ENCODE measurements around the gene SRRM1. TPM values are rescaled to one million over a fixed set of nuclear protein-coding genes. Genes with fewer than 3 reads are reported as not detected.

The SRRM1 gene
- polyA plus RNA-seq, 3 donors = 55.9 to 106 (median 75.9) TPM

- no peaks in the 10 kb centered on the region for H3K9me3 ChIP-seq (replicated peaks in 1 of 2; ENCODE audit: control insufficient read depth in 1 of 2, insufficient read depth in 1 of 2, low read length in 2 of 2)
- peaks cover 73% of the 10 kb centered on the region for H3K79me2 ChIP-seq (ENCODE audit: insufficient read depth, low read length)
- Mint-ChIP-seq H3K27me3 (ENCODE audit: low read depth in 3 of 3) (peaks cover 0 to 1% (median 0%) of the 10 kb centered on the region in 3 donors), H3K9me3 (no peaks in the 10 kb centered on the region), H3K4me3 (no peak overlapping the region), H3K27ac (no peak overlapping the region), H3K4me1 (no peaks in the 10 kb centered on the region), H3K36me3 (peaks cover 86 to 97% of the 10 kb centered on the region in 2 donors)
- H3K27me3 ChIP-seq (ENCODE audit: control insufficient read depth in 2 of 2, insufficient read depth in 2 of 2, low read length in 2 of 2) = no peaks in the 10 kb centered on the region
- no peak overlapping the region for H3K4me3 ChIP-seq (replicated peaks in 1 of 3; ENCODE audit: low read depth in 2 of 3, low read length in 3 of 3)
- no peak for TF ChIP-seq CTCF (IDR thresholded peaks at IDR 0.05)
- no peak overlapping the region for H2AFZ ChIP-seq (ENCODE audit: insufficient read depth, low read depth, low read length, poor library complexity, severe bottlenecking)
- peaks cover 95% of the 10 kb centered on the region for H4K20me1 ChIP-seq (ENCODE audit: insufficient read depth, low read length)
- WGBS (ENCODE audit: insufficient coverage) = 100% methylated on average over 1 of the region's 2 CpGs
- peak overlapping the region in 1 of 2 donors; percentile 28 for H3K27ac ChIP-seq (ENCODE audit: low read depth in 1 of 2, low read length in 2 of 2)
- DNase-seq = no peak
- intact Hi-C loops (cut with micrococcal nuclease) = no loop called here
- H3K36me3 ChIP-seq (replicated peaks in 1 of 2; ENCODE audit: control insufficient read depth in 1 of 2, insufficient read depth in 2 of 2, low read length in 2 of 2) = peaks cover 96 to 100% of the 10 kb centered on the region in 2 donors
- H3K4me1 ChIP-seq (ENCODE audit: control insufficient read depth in 1 of 2, insufficient read depth in 2 of 2, low read length in 2 of 2) = no peaks in the 10 kb centered on the region
- H3K9ac ChIP-seq (ENCODE audit: insufficient read depth, low read length, poor library complexity, severe bottlenecking) = no peak overlapping the region
- no peak overlapping the region for H3K4me2 ChIP-seq (replicated peaks; ENCODE audit: extremely low read depth, low read length, poor library complexity, severe bottlenecking)
These were observed 16.2 kb downstream of the SRRM1 start for GRCh38 chr1:24659166-24659904.

GRCh38 chr1:24659993-24660665 lies 17.0 kb downstream of the SRRM1 start:
- no peaks in the 10 kb centered on the region for H3K4me1 ChIP-seq (ENCODE audit: control insufficient read depth in 1 of 2, insufficient read depth in 2 of 2, low read length in 2 of 2)
- Mint-ChIP-seq H3K27ac (no peak overlapping the region), H3K4me1 (no peaks in the 10 kb centered on the region), H3K9me3 (no peaks in the 10 kb centered on the region), H3K27me3 (ENCODE audit: low read depth in 3 of 3) (peaks cover 0 to 1% (median 0%) of the 10 kb centered on the region in 3 donors), H3K36me3 (peaks cover 86 to 97% of the 10 kb centered on the region in 2 donors), H3K4me3 (no peak overlapping the region)
- peaks cover 68% of the 10 kb centered on the region for H3K79me2 ChIP-seq (ENCODE audit: insufficient read depth, low read length)
- H3K9me3 ChIP-seq (replicated peaks in 1 of 2; ENCODE audit: control insufficient read depth in 1 of 2, insufficient read depth in 1 of 2, low read length in 2 of 2) = no peaks in the 10 kb centered on the region
- intact Hi-C loops (cut with micrococcal nuclease) = no loop called here
- no peak overlapping the region for H3K9ac ChIP-seq (ENCODE audit: insufficient read depth, low read length, poor library complexity, severe bottlenecking)
- WGBS (ENCODE audit: insufficient coverage) = no CpG with 5 or more reads among the region's 1 CpG
- no peak overlapping the region for H3K27ac ChIP-seq (ENCODE audit: low read depth in 1 of 2, low read length in 2 of 2)
- peaks cover 96 to 100% of the 10 kb centered on the region in 2 donors for H3K36me3 ChIP-seq (replicated peaks in 1 of 2; ENCODE audit: control insufficient read depth in 1 of 2, insufficient read depth in 2 of 2, low read length in 2 of 2)
- no peak for DNase-seq
- no peaks in the 10 kb centered on the region for H3K27me3 ChIP-seq (ENCODE audit: control insufficient read depth in 2 of 2, insufficient read depth in 2 of 2, low read length in 2 of 2)
- H2AFZ ChIP-seq (ENCODE audit: insufficient read depth, low read depth, low read length, poor library complexity, severe bottlenecking) = no peak overlapping the region
- no peak for TF ChIP-seq CTCF (IDR thresholded peaks at IDR 0.05)
- H3K4me3 ChIP-seq (replicated peaks in 1 of 3; ENCODE audit: low read depth in 2 of 3, low read length in 3 of 3) = no peak overlapping the region
- H4K20me1 ChIP-seq (ENCODE audit: insufficient read depth, low read length) = peaks cover 95% of the 10 kb centered on the region
- H3K4me2 ChIP-seq (replicated peaks; ENCODE audit: extremely low read depth, low read length, poor library complexity, severe bottlenecking) = no peak overlapping the region
